ENCODE results near the gene STAP2. TPM values are rescaled to one million over a fixed set of nuclear protein-coding genes. Genes with fewer than 3 reads are reported as not detected.

The STAP2 gene
- total RNA-seq, 1 donor from 2014 or later = 25.5 TPM

GRCh38 chr19:4370418-4371041 is 31.9 kb upstream of the STAP2 start:
- DNase-seq = no peak

- no peak for DNase-seq
These were observed 31.2 kb upstream of the STAP2 start for GRCh38 chr19:4369888-4370260.

DNA sequence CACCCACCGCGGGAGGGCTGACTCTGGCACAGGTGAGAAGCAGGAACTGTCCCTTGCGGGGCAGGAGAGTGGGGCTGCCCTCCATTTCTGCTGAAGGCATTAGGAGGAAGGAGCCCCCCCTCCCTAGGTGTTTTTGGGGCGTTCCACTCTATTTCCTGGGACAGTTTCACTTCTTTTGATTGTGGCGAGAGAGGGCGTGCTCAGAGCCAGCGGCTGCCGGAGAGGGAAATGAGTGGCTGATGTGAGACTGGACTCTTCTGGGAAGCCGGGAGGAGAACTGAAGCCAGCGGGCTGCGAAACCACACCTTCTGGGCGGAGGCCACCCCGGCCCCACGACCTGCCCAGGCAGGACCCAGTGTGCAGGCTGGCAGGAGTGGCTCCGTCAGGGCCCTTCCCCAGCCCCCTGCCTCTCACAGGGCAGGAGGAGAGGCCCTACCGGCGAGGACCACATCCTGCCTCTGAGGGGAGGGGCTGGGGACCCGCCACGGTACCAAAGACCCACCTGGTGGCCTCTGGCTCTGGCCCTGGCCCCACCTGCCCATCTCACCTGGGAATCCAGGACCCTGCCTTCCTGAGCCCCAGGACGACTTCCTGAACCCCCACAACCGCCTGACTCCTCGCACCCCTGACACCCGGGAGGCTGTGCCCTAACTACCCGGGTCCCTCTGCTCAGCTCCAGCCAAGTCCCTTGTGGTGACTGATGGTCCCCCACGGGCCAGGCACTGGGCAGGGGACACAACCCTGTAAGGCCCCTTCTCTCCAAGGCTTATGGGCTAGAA is 30.7 kb upstream of the STAP2 start:
- no peak for DNase-seq

DNA sequence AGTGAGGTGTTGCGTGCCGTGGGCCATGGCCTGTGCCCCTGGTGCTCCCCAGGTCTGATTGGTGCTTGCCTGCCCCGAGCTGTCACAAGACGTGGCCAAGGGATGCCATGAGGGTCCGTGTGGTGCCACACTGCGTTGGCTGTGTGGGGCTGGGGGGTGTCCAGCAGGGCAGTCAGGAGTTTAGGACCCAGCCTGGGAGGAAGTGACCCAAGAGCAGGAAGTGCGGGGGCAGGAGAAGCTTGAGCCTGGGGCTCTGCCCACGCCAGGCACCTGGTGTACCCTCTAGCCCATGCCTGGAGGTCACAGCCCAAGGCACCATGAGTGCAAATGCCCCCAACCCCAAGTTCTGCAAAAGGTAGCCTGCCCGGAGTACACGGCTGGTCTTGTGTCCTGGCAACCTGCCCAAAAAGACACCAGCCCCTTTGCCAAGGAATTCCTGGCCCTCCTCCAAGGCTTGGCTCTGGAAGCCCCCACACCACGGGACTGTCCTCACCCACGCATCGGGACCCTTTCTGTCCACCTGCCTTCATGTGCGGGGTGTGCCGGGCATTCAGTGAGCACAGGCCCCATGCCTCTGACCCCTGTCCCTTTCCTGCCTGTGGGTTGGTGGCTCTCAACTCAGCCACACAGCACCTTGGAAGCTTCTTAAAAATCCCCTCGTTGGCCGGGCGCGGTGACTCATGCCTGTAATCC is 29.6 kb upstream of the STAP2 start:
- DNase-seq = no peak

DNA sequence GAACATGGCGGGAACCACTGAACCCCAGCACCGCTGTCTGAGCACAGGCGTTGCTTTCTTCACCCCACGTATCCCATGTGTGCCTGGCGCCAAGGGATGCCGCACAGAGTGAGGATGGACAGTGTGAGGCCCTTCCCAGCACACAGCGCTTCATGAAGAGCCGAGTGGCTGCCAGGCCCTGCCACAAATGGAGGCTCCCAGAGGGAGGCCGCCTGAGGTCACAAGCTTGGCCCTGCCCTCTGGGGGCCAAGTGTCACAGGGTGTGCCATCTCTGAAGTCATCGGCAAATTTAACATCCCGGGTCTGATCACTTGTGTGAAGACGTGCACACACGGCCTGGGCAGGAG is 29.1 kb upstream of the STAP2 start:
- DNase-seq = no peak

DNA sequence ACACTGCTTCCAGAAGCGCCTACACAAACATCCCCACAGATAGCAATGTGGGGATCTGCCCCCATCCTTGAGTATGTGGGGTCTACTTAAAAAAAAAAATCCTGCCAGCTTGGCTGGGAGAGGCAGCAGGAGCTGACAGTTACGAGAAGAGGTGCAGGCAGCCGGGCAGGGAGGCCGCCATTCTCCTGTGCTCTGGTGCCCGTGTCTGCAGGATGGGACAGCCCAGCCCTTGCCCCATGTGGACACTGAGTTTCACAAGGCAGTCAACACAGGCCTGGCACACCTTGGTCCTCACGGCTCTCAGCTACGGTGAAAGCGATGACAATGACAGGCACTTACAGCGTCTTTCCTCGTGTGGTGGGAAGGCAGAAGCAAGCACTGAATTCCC is 28.7 kb upstream of the STAP2 start:
- DNase-seq = no peak

DNA sequence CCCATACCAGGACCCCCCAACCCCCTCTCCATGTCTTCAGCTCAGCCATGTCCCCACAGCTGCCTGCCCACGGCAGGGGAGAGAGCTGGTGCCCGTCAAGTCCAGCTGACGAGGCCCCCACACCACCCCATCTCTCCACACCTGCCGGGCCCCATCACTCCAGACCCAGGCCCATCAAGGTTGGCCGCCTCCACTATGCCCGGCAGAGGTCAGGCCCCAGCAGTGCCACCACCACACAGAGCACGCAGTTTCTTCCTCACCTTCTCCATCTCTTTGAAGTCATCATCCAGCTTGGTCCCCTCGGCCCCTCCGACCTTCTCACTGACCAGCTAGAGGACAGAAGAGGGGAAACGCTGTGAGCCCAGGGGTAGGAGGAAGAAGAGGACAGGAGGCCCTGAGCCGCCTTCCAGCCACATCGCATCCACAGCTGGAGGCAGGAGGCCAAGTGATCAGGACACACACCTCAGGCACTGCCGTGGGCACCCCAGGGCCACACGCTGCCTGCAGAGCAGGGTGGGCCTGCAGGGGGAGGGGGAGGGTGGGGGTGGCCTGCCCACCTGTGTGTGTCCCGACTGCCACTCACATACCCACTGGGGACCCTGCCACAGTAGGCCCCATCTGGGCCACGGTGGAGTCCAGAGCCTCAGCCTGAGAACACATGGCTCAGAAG is 28.2 kb upstream of the STAP2 start:
- DNase-seq = no peak

GRCh38 chr19:4365791-4366665 is 27.4 kb upstream of the STAP2 start:
- no peak for DNase-seq

- no peak for DNase-seq
These were observed 26.7 kb upstream of the STAP2 start for GRCh38 chr19:4365341-4365740.

DNA sequence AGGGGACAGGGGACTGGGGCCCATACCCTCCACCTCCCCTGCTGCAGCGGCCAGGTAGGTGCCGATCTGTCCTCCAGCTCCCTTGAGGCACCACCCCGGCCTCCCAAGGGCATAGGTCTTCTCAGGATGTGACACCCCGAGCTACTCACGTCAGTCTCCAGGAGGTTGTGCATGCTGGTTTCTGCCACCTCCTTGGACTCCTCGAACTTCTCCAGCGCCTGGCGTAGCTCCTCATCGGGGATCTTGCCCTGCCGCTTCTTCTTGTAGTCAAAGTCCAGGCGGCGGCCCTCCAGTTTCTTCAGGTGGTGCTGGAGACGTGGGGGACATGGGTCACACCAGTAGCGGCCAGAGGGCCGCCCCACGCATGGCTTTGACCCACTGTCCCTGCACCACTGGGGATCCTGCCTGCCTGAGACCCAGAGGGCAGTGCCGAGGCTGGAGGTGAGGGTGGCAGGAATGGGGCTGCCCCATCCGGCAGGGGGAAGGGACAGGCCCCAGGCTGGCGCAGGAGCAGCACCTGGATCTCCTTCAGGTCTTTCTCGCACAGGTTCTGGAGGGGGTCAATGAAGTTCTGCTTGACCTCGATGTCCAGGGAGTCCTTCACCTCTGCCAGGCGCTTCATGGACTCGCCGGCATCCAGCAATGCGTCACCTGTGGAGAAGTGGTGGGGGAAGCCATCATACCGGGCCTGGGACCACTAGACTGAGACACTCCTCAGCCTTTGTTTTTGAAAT is 25.1 kb upstream of the STAP2 start:
- no peak for DNase-seq

DNA sequence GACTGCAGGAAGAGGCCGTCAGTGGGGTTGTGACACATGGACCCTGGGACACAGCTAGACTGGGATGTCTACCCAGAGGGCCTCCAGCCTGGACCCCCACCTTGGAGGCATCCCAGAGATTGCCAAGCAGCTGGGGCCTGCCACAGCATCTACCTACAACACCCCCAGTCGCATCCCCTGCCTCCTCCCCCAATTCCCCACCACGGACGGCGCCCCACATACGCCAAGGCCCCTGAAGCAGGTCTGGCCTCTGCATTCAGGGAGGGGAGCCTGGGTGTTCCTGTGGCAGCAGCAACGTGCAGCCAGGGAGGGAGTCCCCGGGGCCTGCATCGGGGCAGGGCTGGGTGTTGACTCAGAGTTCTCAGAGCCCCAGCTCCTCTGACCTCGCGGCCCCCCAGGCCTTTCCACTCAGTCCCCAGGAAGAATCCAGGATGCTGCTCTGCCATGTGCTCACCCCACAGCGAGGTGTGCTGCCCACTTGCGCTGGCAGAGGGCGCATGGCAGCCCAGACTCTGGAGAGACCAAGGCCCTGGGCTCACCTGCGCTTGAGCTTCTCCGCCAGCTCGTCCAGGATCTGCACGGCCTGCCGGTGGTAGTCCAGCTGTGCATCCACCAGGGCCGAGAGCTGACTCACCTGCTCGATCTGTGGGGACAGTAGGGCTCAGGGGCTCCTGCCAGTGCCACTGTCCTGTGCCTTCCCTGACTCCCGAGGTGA is 24.4 kb upstream of the STAP2 start:
- DNase-seq = no peak

- DNase-seq = no peak
These were observed 23.6 kb upstream of the STAP2 start for GRCh38 chr19:4362101-4362828.

- no peak for DNase-seq
These were observed 22.8 kb upstream of the STAP2 start for GRCh38 chr19:4361152-4362046.

DNA sequence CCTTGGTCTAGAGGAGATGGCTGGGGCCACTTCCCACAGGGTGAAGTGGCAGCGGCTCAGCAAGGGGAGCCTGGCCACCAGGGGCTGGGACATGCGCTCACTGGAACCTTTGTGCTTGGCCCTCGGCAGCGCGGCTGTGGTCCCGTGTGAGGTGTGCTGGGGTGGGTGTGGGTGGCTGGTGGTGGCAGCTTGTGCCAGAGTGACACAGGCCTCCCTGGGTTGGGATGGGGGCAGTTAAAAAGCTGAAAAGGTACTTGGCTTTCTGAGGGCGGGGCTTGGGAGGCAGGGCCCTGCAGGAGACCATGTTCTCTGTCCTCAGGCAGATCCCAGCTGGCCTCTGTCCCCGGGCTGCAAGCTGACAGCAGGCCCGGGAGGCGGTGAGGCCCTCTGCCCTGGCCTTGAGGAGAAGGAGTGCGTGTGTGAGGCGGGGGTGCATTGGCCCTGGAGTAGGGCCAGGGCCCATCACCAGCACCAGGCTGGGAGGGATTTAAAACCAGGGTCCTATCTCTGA is 22.1 kb upstream of the STAP2 start:
- DNase-seq = no peak

DNA sequence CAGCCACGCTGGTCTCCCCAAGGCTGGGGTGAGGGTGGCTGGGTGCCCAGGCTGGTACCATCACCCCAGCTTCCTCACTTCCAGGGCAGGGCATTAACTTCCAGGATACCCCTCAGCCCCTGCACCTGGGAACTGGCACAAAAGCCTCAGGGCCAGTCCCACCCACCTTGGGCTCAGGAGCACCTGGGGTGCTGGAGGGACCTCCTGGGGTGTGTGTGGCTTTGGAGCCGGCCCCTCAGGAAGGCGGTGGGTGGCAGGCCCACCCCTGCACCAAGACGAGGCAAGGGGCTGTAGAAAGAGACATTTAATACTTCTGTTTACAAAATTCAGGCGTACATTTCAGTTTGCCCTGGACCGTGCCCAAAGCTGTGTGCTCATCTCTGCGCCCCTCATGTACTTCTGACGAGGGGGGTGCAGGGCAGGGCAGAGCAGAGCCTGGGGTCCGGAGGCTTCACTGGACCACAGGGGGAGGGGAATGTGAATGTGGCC is 21.5 kb upstream of the STAP2 start:
- no peak for DNase-seq

DNA sequence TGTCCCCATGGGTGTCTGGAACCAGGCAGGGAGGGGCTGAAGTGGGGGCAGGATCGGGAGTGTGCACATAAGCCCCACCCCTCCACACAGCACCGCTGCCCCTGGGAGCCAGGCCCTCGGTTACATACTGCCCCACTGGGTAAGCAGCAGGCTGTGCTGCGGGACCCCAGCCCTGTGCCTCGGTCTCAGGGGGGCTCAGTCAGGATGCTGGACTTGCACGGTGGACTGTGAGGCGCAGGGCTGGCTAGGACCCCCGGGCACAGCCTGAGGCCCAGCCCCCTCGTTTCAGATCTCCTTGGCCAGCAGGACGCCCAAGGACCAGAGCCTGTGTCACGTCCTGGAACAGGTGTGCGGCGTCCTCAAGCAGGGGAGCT is 21.0 kb upstream of the STAP2 start:
- DNase-seq = no peak

DNA sequence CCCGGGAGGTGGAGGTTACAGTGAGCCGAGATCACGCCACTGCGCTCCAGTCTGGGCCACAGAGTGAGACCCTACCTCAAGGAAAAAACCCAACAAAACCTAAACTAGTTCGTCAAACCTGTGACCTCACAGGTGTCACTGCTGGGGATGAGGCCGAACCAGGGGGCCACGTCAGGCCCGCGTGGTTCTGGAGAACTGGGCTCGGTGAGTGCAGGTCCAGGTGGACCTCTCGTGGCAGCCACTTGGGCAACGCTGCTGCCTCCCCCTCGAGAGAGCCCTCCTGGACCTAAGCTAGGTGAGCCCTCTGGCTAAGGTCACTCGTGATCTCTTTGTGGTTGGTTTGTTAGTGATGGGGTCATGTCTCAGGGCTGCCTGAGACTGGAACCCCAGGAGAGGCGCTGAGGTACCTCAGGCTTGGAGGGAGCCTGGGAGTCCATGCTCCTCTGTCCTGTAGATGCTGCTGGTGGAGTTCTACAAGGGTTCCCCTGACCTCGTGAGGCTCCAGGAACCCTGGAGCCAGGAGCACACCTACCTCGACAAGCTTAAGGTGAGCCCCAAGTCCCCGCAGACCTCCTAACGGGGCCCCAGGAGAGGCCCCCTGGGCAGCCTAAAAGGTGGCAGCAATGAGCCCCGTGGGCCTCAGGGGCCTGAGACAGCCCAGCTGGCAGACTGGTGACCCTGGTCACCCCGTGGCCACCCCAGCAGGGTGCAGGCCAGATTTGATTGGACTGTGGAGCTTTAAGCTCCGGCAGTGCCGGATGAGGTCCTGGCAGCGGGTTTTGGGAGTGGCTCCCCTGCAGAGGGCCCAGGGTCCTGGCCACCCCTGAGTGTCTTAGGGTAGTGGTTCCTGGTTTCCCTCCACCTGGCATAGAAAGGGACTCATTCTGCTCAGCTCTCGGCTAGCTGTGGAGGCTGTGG is 20.3 kb upstream of the STAP2 start:
- no peak for DNase-seq
